CD1c-positive myeloid dendritic cell (primary cell): ENCODE measurements around the gene MMP26.

Experiments used
- DNase-seq: peaks from one replicate; pipeline ENCODE4 v3.0.0-alpha.2; 2016; ENCODE audit errors: extremely low spot score

Gene MMP26

GRCh38 chr11:4704054-4704789 is at the start of gene MMP26:
MMP26 (plus strand) TSS chr11:4704784.
- no peak for DNase-seq

DNA sequence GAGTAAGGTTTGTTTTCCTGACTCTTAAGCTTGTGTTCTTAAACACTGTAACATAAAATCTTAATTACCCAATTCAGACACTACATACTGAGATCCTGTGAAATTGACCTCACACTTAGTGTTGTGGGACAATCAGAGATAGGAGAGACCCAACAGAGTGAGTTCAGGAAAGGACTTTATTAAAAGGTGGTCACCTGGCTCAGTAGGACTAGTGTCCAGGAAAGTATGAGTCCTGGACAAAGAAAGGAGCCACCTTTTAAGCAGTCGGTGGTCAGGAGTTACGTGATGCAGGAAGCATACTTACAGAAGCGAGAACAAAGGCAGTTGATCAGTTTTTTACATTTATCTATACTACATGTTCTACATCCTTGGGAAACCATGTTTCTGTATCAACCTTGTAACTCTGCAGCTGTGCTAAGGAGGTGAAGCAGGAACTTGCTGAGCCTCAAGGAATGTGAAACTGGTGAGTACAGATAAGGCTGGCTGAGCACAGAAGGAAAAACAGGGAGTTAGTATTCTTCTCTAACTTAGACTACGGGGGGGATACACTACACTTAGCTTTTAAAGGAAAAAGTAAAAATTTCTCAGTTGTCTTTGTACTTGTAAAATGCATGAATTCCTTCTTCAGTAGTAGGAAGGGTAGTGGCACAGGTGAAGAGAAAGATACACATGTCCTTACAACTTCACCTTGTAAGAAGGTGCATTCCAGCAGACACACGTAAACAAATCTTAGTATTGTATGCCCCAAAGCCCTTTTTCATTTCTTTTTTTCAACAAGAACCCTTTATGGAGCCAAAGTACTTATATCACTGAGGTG is 45.7 kb upstream of the MMP26 start:
- no peak for DNase-seq

DNA sequence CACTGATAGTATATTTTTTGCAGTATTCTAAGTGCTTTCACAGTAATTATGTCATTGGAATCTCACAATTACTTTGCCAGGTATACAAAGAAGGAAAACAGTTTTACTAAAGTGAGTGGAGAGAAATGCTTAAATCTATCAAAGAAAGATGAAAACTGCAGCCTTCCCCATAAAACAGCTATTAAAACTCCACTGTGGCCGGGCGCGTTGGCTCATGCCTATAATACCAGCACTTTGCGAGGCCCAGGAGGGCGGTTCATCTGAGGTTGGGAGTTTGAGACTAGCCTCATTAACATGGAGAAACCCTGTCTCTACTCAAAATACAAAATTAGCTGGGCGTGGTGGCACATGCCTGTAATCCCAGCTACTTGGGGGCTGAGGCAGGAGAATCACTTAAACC is 41.7 kb upstream of the MMP26 start:
- DNase-seq: no peak

- no peak for DNase-seq
Measured at GRCh38 chr11:4664183-4664582, 40.4 kb upstream of the MMP26 start.

DNA sequence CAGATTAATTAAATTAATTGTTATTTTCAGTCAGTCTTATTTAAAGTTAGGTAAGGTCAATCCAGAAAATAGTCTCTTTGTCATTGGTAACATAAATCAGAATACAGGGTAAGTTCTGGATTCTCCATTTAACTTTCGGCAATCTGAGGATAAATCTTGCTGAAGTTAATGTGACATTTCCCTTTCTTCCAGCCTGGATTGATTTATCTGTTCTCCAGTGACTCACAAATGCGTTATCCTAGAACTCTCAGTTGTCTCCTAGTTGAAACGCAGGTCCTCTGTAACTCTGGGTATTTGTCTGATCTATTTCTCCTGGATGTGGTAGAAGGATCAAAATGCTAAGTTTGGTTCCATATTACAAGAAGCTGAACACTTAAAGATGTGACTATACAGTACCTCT is 39.8 kb upstream of the MMP26 start:
- no peak for DNase-seq

DNA sequence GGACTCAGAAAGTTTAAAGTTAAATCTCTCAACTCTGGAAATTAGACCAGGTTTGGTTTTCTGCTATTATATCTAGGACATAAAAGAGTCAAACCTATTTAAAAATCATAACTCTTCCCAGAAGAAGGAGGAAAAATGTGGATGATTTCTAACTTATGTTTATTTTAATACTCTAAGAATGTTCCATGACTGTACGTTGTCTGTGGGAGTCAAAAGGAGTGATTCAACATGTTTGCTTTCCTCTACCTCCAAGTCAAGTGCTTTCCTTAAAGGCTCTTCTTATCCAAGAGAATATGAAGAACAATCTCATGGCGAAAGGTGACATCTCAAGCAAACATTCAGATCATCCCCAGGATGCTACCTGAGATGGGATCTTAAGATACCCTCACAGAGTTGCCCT is 39.2 kb upstream of the MMP26 start:
- no peak for DNase-seq

- no peak for DNase-seq
Measured at GRCh38 chr11:4671741-4672140, 32.8 kb upstream of the MMP26 start.

- DNase-seq: no peak
Measured at GRCh38 chr11:4672470-4672869, 32.1 kb upstream of the MMP26 start.

- DNase-seq: no peak
Measured at GRCh38 chr11:4673781-4674180, 30.8 kb upstream of the MMP26 start.

DNA sequence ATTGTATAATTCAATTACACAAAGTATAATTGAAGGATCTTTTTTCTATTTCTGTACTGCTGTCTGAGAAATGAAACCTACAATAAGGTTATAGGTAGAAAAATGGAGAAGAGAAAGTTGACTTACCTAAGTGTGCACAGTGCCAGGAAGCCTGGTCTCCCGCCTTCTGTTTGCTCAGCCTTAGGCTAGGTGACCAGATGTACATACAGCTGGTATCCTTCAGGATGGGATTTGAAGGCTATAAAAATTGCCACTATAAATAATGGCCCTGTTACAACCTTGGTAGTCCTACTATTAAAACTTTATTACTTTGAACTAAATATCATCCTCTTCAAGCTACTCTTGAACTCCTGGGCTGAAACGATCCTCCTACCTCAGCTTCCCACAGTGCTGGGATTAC is 26.6 kb upstream of the MMP26 start:
- no peak for DNase-seq

GRCh38 chr11:4680341-4680740 is 24.2 kb upstream of the MMP26 start:
- no peak for DNase-seq

DNA sequence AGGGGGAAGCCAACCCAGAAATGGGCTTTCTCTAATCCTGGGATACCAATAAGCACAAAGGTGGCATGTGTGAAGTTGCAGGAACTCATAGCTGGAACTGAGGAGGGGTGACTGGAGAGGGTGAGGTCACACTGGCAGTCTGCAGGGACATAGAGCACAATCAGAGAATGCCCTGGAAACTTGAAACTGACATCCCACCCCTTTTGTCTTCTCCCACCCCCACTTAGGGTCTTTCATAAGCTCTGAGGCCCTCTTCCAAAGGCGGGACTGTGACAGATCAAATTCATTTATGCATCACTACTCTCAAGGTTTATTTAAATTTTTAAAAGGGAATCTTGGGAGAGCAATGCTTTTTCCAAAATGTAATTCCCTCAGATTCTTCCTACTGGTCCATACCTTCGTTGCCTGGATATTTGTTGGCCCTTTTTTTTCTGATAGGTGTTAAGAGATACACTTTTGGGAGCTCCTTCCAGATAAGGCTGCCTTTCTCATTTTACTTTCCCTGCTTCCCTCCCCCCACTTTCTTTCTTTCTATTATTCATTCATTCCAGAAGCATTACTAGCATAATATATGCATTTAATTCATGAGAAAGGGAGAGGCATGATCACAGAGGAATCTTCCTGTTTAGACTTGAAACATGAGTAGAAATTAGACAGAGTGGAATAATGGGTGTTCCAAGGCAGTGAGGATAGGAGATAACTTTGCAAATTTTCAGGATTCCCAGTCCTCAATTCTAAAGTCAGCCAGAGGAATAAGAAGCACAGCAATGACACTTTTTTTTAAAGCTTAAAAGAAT is 21.8 kb upstream of the MMP26 start:
- DNase-seq: no peak

DNA sequence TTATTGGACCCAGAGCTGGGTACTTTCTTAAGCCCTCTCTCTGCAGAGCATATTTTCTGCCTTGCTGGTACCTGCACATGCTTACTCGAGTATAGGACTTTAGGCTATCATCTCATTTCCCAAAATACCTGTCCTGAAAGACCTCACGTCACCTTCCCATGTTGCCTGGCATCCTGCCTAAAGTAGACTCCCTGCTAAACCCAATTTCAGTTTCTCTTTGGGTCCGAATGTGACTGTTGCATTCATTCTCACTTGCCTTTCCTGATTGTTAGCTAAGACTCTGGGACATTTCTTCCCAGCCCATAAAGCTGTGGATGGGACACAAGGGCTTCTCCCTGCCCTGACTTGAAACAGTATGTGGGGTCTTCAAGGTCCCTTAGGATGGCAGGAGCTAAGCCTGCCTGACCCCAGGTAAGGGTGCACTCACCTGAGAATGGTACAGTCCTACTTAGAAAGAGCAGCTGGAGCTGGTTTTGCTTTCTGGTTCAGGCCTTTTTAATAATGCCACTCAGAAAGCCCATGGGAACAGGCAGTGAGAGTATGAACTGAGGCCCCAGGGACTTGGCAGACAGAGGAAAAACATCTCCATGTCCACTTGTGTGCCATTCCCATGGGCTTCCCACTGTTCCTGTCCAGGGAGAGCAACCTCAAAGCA is 19.8 kb upstream of the MMP26 start:
- DNase-seq: no peak

DNA sequence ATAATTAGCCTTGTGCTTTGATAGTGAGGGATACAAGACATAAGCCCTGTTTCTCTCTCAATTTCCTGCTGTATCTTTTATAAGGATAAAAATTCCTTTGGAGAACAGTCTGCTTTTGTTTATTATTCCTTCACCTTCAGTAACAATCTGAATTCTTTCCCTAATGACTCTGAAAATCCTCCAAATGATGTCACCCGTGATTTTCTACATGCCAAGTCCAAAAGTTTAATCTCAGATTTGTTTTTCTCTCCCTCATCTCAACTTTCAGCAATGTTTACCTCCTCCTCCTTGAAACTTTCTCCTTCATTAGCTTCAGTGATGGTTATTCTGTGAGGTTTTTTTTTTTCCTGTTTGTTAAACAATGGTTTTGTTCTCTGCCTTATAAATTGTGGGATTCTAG is 9.1 kb upstream of the MMP26 start:
- DNase-seq: no peak

GRCh38 chr11:4697585-4697984 is 7.0 kb upstream of the MMP26 start, which contains the start of gene OR51E2:
OR51E2 (minus strand) TSS chr11:4697853; CDS start chr11:4682711, 15,142 bp downstream.
- no peak for DNase-seq

DNA sequence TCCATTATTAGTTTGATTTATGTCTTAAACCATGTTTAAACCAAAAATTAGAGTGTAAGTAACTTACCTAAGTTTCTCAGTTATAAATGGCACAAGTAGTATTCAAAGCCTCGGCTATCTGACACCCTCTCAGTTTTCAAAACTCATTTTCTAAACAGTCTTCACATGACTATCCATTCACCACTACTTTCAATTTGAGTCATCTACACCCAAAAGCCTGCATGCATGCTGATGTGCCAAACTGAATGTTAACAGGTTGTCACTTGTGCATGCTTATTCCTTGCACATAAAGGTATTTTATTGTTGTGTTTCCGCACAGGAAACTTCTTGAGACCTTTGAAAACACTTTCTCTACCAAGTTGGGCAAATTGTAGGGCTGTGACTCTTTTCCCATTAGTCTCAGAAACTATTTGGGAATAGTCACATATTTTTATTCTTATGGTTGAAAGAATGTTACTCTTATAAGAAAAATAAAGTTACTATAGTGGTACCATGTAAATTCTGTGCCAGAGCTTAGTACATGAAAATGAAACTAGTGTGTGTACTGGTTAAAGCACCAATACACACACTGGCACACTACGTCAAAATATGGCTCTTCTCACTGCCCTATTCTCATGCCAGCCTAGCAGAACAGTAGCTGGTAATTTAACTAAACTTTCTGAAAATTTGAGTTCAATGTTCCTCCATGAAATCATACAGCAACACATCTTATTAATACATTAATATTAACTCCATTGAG is 4.7 kb upstream of the MMP26 start:
- DNase-seq: no peak

DNA sequence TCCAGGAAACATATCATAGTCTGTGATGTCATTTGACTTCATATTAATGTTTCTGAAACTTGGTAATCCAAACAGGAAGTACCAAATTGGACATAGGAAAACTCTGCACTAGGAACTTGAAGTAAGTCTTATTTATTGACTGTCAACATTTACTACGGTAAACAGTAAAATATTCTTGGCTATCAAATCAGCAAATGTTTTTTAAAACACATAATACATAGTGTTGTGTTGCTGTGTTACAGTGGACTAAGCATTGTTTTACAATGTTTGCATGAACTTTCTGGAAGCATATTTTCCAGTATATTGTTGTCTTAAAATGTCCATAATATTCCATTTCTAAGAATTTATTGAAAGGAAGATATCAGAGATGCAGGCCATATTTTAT is 4.2 kb upstream of the MMP26 start:
- DNase-seq: no peak

- no peak for DNase-seq
Measured at GRCh38 chr11:4704790-4705334, 278 bp downstream of the MMP26 start.

- DNase-seq: no peak
Measured at GRCh38 chr11:4713241-4713640, 8.7 kb downstream of the MMP26 start.

GRCh38 chr11:4714300-4714699 is 9.7 kb downstream of the MMP26 start:
- no peak for DNase-seq
